OCI-LY3 (cell line): Measurements from ENCODE around the gene TBL1XR1.

Source experiments
- CTCF ChIP-seq: fragments of 200-600, 300-600 bp; sonication (generic); IDR thresholded peaks from 2 replicates; pipeline ENCODE4 v1.5.1; 2014; ENCODE audit warnings: antibody characterized with exemption, low read length, low read depth
- EZH2phosphoT487 ChIP-seq: fragments of 200-600 bp; shearing (Covaris generic); IDR thresholded peaks from 2 replicates; pipeline ENCODE4 v1.6.1; 2018; ENCODE audit warnings: antibody characterized with exemption, mixed run types, low read depth

DNA sequence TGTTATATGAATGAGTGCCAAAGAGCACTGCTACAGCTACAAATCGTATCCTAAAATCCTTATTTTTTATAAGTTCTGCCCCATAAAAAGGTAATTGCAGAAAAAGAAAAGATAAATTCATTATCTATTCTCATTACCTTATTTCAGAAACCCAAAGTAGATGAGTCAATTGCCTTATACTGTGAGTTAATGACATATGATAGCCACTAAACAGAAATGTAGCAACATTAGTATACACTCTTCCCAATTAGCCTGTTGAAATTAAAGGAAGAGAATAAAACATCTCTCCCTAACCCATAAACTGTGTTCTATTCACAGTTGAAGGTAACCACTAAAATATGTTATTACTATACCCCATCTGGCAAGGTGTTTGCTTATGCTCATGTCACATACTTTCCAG lies 11.0 kb downstream of the TBL1XR1 start:
- TF ChIP-seq CTCF (no peak), EZH2phosphoT487 (no peak)
